ENCODE measurements around the gene DONSON.

Gene DONSON

GRCh38 chr21:33562389-33562788 lies 26.1 kb downstream of the DONSON start:
- no peak for DNase-seq (ENCODE audit: low read depth in 2 of 2)

DNA sequence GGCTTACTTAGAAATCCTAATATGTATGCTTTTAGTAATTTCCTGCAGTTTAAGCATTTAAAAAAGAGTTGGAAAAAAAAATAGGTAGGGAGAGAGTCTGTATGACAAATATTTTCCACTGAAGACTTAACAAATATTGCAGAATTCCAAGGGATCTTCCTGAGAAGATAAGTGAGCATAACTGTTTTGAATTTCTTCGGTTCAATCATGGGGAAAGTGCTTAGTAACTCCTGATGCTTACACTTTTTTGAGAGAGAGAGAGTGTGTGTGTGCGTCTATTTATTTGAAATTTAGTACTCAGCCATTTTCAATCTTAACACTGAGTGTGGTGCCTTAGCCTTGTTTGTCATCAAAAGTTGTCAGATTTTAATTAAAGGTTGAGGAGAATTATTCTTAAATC lies 27.1 kb downstream of the DONSON start:
- no peak for DNase-seq (ENCODE audit: low read depth in 2 of 2)

GRCh38 chr21:33560965-33561364 lies 27.5 kb downstream of the DONSON start:
- no peak for DNase-seq (ENCODE audit: low read depth in 2 of 2)

- DNase-seq (ENCODE audit: low read depth in 2 of 2): no peak
These were observed 28.7 kb downstream of the DONSON start for GRCh38 chr21:33559813-33560212.

DNA sequence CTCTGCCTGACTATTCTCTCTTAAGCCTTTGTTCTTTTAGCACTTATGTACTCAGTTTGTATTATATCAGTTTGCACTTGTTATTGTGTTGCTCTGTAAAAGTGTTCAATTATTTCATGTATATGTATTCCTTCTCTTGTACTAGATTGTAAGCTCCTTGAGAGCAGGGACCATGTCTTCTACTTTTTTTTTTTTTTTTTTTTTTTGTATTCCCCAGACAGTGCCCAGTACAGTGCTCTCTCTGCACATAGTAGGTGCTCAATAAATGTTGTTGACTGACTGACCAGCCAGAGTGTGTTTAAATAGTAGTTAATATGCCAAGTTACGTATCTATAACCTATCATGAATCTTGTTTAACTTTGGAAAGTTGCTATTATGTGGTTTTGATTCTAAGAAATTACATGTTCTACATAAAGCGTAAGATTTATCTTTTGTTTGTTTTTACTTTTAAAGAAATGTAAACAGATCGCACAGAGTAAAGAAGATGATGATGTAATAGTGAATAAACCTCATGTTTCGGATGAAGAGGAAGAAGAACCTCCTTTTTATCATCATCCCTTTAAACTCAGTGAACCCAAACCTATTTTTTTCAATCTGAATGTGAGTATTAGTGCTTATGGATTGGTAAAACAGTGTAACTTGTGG lies 29.6 kb downstream of the DONSON start:
- DNase-seq (ENCODE audit: low read depth in 2 of 2): no peak

DNA sequence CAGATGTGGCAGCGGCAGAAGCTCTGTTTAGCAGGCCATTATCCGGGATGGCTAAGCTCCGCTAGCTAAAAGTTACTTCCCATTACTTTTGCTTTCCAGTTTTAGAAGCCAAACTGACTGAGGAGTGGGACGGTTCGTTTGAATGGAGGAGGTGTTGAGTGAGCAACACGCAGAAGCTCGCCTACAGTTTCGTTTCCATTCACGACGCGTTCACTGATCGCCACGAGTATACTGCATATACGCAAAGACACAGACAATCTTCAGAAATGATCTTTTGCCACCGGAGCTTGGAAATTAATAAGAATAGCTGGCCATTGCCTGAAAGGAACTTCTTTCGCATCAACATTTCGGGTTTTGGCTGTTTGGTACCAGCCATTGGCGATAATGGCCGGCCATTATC lies 31.0 kb downstream of the DONSON start:
- no peak for DNase-seq (ENCODE audit: low read depth in 2 of 2)

- DNase-seq (ENCODE audit: low read depth in 2 of 2): no peak
These were observed 33.5 kb downstream of the DONSON start for GRCh38 chr21:33554982-33555344.

DNA sequence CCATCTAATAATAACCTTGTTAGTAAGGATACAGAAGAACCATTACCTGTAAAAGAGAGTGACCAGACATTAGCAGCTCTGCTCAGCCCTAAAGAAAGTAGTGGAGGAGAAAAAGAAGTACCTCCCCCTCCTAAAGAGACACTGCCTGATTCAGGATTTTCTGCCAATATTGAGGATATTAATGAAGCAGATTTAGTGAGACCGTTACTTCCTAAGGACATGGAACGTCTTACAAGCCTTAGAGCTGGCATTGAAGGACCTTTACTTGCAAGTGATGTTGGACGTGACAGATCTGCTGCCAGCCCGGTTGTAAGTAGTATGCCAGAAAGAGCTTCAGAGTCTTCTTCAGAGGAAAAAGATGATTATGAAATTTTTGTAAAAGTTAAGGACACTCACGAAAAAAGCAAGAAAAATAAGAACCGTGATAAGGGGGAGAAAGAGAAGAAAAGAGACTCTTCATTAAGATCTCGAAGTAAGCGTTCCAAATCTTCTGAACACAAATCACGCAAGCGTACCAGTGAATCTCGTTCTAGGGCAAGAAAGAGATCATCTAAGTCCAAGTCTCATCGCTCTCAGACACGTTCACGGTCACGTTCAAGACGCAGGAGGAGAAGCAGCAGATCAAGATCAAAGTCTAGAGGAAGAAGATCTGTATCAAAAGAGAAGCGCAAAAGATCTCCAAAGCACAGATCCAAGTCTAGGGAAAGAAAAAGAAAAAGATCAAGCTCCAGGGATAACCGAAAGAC lies 34.1 kb downstream of the DONSON start:
- DNase-seq (ENCODE audit: low read depth in 2 of 2): no peak

GRCh38 chr21:33552999-33553598 lies 35.4 kb downstream of the DONSON start:
- DNase-seq (ENCODE audit: low read depth in 2 of 2): no peak

- no peak for DNase-seq (ENCODE audit: low read depth in 2 of 2)
These were observed 36.1 kb downstream of the DONSON start for GRCh38 chr21:33552093-33552998.

GRCh38 chr21:33551664-33552063 lies 36.8 kb downstream of the DONSON start:
- no peak for DNase-seq (ENCODE audit: low read depth in 2 of 2)

GRCh38 chr21:33550772-33551660 lies 37.5 kb downstream of the DONSON start:
- no peak for DNase-seq (ENCODE audit: low read depth in 2 of 2)

DNA sequence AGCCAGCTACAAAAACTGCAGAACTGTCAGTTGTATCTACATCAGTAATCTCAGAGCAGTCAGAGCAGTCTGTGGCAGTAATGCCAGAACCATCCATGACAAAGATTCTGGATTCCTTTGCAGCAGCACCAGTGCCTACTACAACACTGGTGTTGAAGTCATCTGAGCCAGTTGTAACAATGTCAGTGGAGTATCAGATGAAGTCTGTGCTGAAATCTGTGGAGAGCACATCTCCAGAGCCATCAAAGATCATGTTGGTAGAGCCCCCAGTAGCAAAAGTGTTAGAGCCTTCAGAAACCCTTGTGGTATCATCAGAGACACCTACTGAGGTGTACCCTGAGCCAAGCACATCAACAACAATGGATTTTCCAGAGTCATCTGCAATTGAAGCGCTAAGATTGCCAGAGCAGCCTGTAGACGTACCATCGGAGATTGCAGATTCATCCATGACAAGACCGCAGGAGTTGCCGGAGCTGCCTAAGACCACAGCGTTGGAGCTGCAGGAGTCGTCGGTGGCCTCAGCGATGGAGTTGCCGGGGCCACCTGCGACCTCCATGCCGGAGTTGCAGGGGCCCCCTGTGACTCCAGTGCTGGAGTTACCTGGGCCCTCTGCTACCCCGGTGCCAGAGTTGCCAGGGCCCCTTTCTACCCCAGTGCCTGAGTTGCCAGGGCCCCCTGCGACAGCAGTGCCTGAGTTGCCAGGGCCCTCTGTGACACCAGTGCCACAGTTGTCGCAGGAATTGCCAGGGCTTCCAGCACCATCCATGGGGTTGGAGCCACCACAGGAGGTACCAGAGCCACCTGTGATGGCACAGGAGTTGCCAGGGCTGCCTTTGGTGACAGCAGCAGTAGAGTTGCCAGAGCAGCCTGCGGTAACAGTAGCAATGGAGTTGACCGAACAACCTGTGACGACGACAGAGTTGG lies 38.4 kb downstream of the DONSON start:
- no peak for DNase-seq (ENCODE audit: low read depth in 2 of 2)

GRCh38 chr21:33546086-33546485 lies 42.4 kb downstream of the DONSON start:
- no peak for DNase-seq (ENCODE audit: low read depth in 2 of 2)

GRCh38 chr21:33544451-33545195 lies 43.9 kb downstream of the DONSON start:
- no peak for DNase-seq (ENCODE audit: low read depth in 2 of 2)

DNA sequence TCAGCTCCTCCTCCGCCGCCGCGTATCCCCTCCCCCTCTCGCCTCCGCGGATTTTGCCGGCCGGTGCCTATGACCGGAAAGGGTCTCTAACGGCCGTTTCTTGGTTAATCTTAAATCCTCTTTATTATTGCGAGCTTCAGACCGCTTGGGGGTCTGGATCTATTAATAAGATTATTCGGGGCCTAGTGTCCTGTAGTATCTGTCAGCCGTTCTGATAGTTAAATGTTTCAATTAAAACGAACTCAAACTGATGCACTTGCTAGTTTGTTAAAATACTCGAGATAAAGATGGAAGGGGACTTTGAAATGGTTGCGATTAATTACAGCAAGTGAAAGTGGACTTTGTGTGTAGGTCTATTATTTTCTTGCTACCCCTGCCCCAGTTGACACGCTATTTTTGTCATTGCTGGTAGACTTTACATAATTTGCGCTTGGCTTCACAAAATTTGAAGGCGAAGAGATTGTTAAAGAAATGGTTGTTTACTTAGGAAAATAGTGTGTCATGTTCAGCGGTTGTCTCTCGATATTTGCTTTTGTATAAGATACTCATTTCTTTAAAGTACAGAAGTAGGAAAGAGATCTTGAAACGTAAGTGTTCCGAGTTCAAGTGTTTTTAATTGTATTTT lies 44.9 kb downstream of the DONSON start:
- DNase-seq (ENCODE audit: low read depth in 2 of 2): peak in 1 of 2 donors; percentile 36

- DNase-seq (ENCODE audit: low read depth in 2 of 2): peak; percentile 94 to 98
These were observed 45.6 kb downstream of the DONSON start, which contains the start of gene SON for GRCh38 chr21:33542640-33543504. TSS of gene SON (plus strand) at chr21:33543038. CDS start at chr21:33543093, 55 bp downstream.
